ENCODE results near the gene LAT. TPM values are rescaled to one million over a fixed set of nuclear protein-coding genes. Genes with fewer than 3 reads are reported as not detected.
"Not testable (repeated sequence)": the region's sequence is repeated elsewhere in the genome, so short reads cannot be mapped to it uniquely, and the experiment has no call there.

The LAT gene
- total and polyA plus RNA-seq, 2 experiments from 2014 or later, result 2.4 to 2.9 TPM

- DNase-seq, result no peak
- Histone ChIP-seq H3K27ac (no peak overlapping the region), H3K4me3 (no peak overlapping the region), H3K79me2 (ENCODE audit: insufficient read depth) (no peaks in the 10 kb centered on the region), H4K20me1 (ENCODE audit: insufficient read depth) (no peaks in the 10 kb centered on the region), H3K9me3 (ENCODE audit: low read depth) (no peaks in the 10 kb centered on the region), H3K4me1 (ENCODE audit: insufficient read depth) (no peaks in the 10 kb centered on the region), H2AFZ (no peak overlapping the region), H3K4me2 (ENCODE audit: unreplicated experiment) (no peak overlapping the region), H3K9ac (no peak overlapping the region), H3K27me3 (replicated peaks; ENCODE audit: insufficient read depth) (no peaks in the 10 kb centered on the region), H3F3A (ENCODE audit: insufficient read depth) (no peaks in the 10 kb centered on the region), H3K36me3 (ENCODE audit: low read depth) (peaks cover 6% of the 10 kb centered on the region; the same call in 1 of the 2 replicates), H3K9me2 (ENCODE audit: insufficient read depth) (no peaks in the 10 kb centered on the region)
- WGBS, 2 experiments (ENCODE audit: low coverage in 1 of 2, low lambda C conversion rate in 2 of 2, missing lambda C conversion rate in 2 of 2), result 95 to 98% methylated on average over 10 of the region's 10 CpGs
- in situ Hi-C loops (cut with MboI), result no loop called here
- TF ChIP-seq EZH2 (IDR thresholded peaks at IDR 0.05; ENCODE audit: insufficient read depth, poor library complexity, severe bottlenecking) (no peak), EZH2phosphoT487 (IDR thresholded peaks at IDR 0.05; ENCODE audit: insufficient read depth, low read depth) (no peak)
Observed at GRCh38 chr16:28992496-28992895, 7.6 kb downstream of the LAT start.

GRCh38 chr16:28998837-28999236 is 14.0 kb downstream of the LAT start:
- no peak for DNase-seq

GRCh38 chr16:28999577-28999976 is 14.7 kb downstream of the LAT start:
- H3K9me3 ChIP-seq (ENCODE audit: low read depth), result no peaks in the 10 kb centered on the region
- H3K27ac ChIP-seq, result no peak overlapping the region
- 68 to 80% methylated on average over 4 of the region's 4 CpGs for WGBS, 2 experiments (ENCODE audit: low coverage in 1 of 2, low lambda C conversion rate in 2 of 2, missing lambda C conversion rate in 2 of 2)
- H3K4me2 ChIP-seq (ENCODE audit: unreplicated experiment), result no peak overlapping the region
- H4K20me1 ChIP-seq (ENCODE audit: insufficient read depth), result no peaks in the 10 kb centered on the region
- no peaks in the 10 kb centered on the region for H3K36me3 ChIP-seq (ENCODE audit: low read depth)
- H3K27me3 ChIP-seq (replicated peaks; ENCODE audit: insufficient read depth), result no peaks in the 10 kb centered on the region
- H3K9ac ChIP-seq, result no peak overlapping the region
- no peak overlapping the region for H2AFZ ChIP-seq
- H3K4me3 ChIP-seq, result no peak overlapping the region
- H3K4me1 ChIP-seq (ENCODE audit: insufficient read depth), result no peaks in the 10 kb centered on the region
- no peak for DNase-seq
- H3K79me2 ChIP-seq (ENCODE audit: insufficient read depth), result no peaks in the 10 kb centered on the region
- in situ Hi-C loops (cut with MboI), result no loop called here
- H3F3A ChIP-seq (ENCODE audit: insufficient read depth), result no peaks in the 10 kb centered on the region
- no peaks in the 10 kb centered on the region for H3K9me2 ChIP-seq (ENCODE audit: insufficient read depth)
- no peak for TF ChIP-seq EZH2 (IDR thresholded peaks at IDR 0.05; ENCODE audit: insufficient read depth, poor library complexity, severe bottlenecking)
- no peak for TF ChIP-seq EZH2phosphoT487 (IDR thresholded peaks at IDR 0.05; ENCODE audit: insufficient read depth, low read depth)

More at GRCh38 chr16:28998837-28999236, 14.0 kb downstream of the LAT start:
- no peaks in the 10 kb centered on the region for H3K9me3 ChIP-seq (ENCODE audit: low read depth)
- H2AFZ ChIP-seq, result no peak overlapping the region
- H3K9me2 ChIP-seq (ENCODE audit: insufficient read depth), result no peaks in the 10 kb centered on the region
- H4K20me1 ChIP-seq (ENCODE audit: insufficient read depth), result no peaks in the 10 kb centered on the region
- H3K27me3 ChIP-seq (replicated peaks; ENCODE audit: insufficient read depth), result no peaks in the 10 kb centered on the region
- H3K27ac ChIP-seq, result no peak overlapping the region
- 57 to 78% methylated on average over 3 of the region's 3 CpGs for WGBS, 2 experiments (ENCODE audit: low coverage in 1 of 2, low lambda C conversion rate in 2 of 2, missing lambda C conversion rate in 2 of 2)
- H3K36me3 ChIP-seq (ENCODE audit: low read depth), result no peaks in the 10 kb centered on the region
- TF ChIP-seq EZH2phosphoT487 (IDR thresholded peaks at IDR 0.05; ENCODE audit: insufficient read depth, low read depth), result no peak
- no peak for TF ChIP-seq EZH2 (IDR thresholded peaks at IDR 0.05; ENCODE audit: insufficient read depth, poor library complexity, severe bottlenecking)
- H3K4me1 ChIP-seq (ENCODE audit: insufficient read depth), result no peaks in the 10 kb centered on the region
- H3K4me2 ChIP-seq (ENCODE audit: unreplicated experiment), result no peak overlapping the region
- no peak overlapping the region for H3K4me3 ChIP-seq
- in situ Hi-C loops (cut with MboI), result no loop called here
- H3K9ac ChIP-seq, result no peak overlapping the region
- no peaks in the 10 kb centered on the region for H3K79me2 ChIP-seq (ENCODE audit: insufficient read depth)
- H3F3A ChIP-seq (ENCODE audit: insufficient read depth), result no peaks in the 10 kb centered on the region

- Histone ChIP-seq H2AFZ (no peak overlapping the region), H3K9me3 (ENCODE audit: low read depth) (no peaks in the 10 kb centered on the region), H3F3A (ENCODE audit: insufficient read depth) (no peaks in the 10 kb centered on the region), H3K4me1 (ENCODE audit: insufficient read depth) (0 out of 2 replicates have a peak, but pooled peaks cover 3% of the 10 kb centered on the region), H3K9me2 (ENCODE audit: insufficient read depth) (no peaks in the 10 kb centered on the region), H3K4me3 (no peak overlapping the region), H3K9ac (no peak overlapping the region), H3K27me3 (replicated peaks; ENCODE audit: insufficient read depth) (no peaks in the 10 kb centered on the region), H3K27ac (no peak overlapping the region), H3K36me3 (ENCODE audit: low read depth) (no peaks in the 10 kb centered on the region), H3K79me2 (ENCODE audit: insufficient read depth) (no peaks in the 10 kb centered on the region), H4K20me1 (ENCODE audit: insufficient read depth) (no peaks in the 10 kb centered on the region), H3K4me2 (ENCODE audit: unreplicated experiment) (no peak overlapping the region)
- no peak for DNase-seq
- in situ Hi-C loops (cut with MboI), result no loop called here
- no peak for TF ChIP-seq EZH2phosphoT487 (IDR thresholded peaks at IDR 0.05; ENCODE audit: insufficient read depth, low read depth)
- TF ChIP-seq EZH2 (IDR thresholded peaks at IDR 0.05; ENCODE audit: insufficient read depth, poor library complexity, severe bottlenecking), result no peak
- 83 to 90% methylated on average over 2 of the region's 2 CpGs for WGBS, 2 experiments (ENCODE audit: low coverage in 1 of 2, low lambda C conversion rate in 2 of 2, missing lambda C conversion rate in 2 of 2)
Observed at GRCh38 chr16:29000019-29000418, 15.2 kb downstream of the LAT start.

- WGBS, 2 experiments (ENCODE audit: low coverage in 1 of 2, low lambda C conversion rate in 2 of 2, missing lambda C conversion rate in 2 of 2), result 54 to 55% methylated on average over 9 of the region's 9 CpGs
- DNase-seq, result peak; percentile 71
- H3F3A ChIP-seq (ENCODE audit: insufficient read depth); H3K79me2 ChIP-seq (ENCODE audit: insufficient read depth); in situ Hi-C loops (cut with MboI); H3K4me2 ChIP-seq (ENCODE audit: unreplicated experiment); H3K4me3 ChIP-seq; H3K9me3 ChIP-seq (ENCODE audit: low read depth); H4K20me1 ChIP-seq (ENCODE audit: insufficient read depth); H3K36me3 ChIP-seq (ENCODE audit: low read depth); H3K4me1 ChIP-seq (ENCODE audit: insufficient read depth); H3K27me3 ChIP-seq (replicated peaks; ENCODE audit: insufficient read depth); H3K9me2 ChIP-seq (ENCODE audit: insufficient read depth); H3K27ac ChIP-seq; H2AFZ ChIP-seq; H3K9ac ChIP-seq: not testable (repeated sequence)
Observed at GRCh38 chr16:29004496-29005139, 19.8 kb downstream of the LAT start.
